ENCODE measurements around the gene ZNF407.

The ZNF407 gene

GRCh38 chr18:75023473-75023872 lies 425.8 kb downstream of the ZNF407 start:
- no peaks in the 10 kb centered on the region for H3K9me3 ChIP-seq (ENCODE audit: insufficient read depth, low read length, severe bottlenecking)
- no peaks in the 10 kb centered on the region for H3K79me2 ChIP-seq (ENCODE audit: insufficient read depth, low read length)
- no peaks in the 10 kb centered on the region for H3K4me1 ChIP-seq (ENCODE audit: insufficient read depth, low read length)
- no peak overlapping the region for H3K4me2 ChIP-seq (ENCODE audit: insufficient read depth, low read length)
- H2AFZ ChIP-seq (ENCODE audit: low read depth, low read length): no peak overlapping the region
- no peak for TF ChIP-seq CTCF (IDR thresholded peaks at IDR 0.05; ENCODE audit: borderline replicate concordance, extremely low read depth, low read length, poor library complexity, severe bottlenecking)
- TF ChIP-seq EZH2 (IDR thresholded peaks at IDR 0.05; ENCODE audit: borderline replicate concordance, low read depth, low read length, severe bottlenecking): no peak
- ATAC-seq (ENCODE audit: insufficient read depth, low read depth): no peak
- no peak for DNase-seq
- no peak overlapping the region for H3K27ac ChIP-seq (ENCODE audit: low read length)
- H3K36me3 ChIP-seq (ENCODE audit: insufficient read depth, low read length): no peaks in the 10 kb centered on the region
- no peak overlapping the region for H3K4me3 ChIP-seq (ENCODE audit: low read depth in 1 of 2, low read length in 2 of 2)
- no peaks in the 10 kb centered on the region for H4K20me1 ChIP-seq (ENCODE audit: insufficient read depth, low read length)
- H3K27me3 ChIP-seq (ENCODE audit: insufficient read depth, low read length, poor library complexity): no peaks in the 10 kb centered on the region
- no peak overlapping the region for H3K9ac ChIP-seq (ENCODE audit: low read depth, low read length)

GRCh38 chr18:75024871-75025270 lies 427.2 kb downstream of the ZNF407 start:
- Histone ChIP-seq H3K27ac (ENCODE audit: low read length) (no peak overlapping the region), H3K36me3 (ENCODE audit: insufficient read depth, low read length) (no peaks in the 10 kb centered on the region), H3K79me2 (ENCODE audit: insufficient read depth, low read length) (no peaks in the 10 kb centered on the region), H4K20me1 (ENCODE audit: insufficient read depth, low read length) (no peaks in the 10 kb centered on the region), H2AFZ (ENCODE audit: low read depth, low read length) (no peak overlapping the region), H3K4me1 (ENCODE audit: insufficient read depth, low read length) (peaks cover 8% of the 10 kb centered on the region), H3K4me2 (ENCODE audit: insufficient read depth, low read length) (no peak overlapping the region), H3K27me3 (ENCODE audit: insufficient read depth, low read length, poor library complexity) (no peaks in the 10 kb centered on the region), H3K9ac (ENCODE audit: low read depth, low read length) (no peak overlapping the region), H3K4me3 (ENCODE audit: low read depth in 1 of 2, low read length in 2 of 2) (no peak overlapping the region), H3K9me3 (ENCODE audit: insufficient read depth, low read length, severe bottlenecking) (no peaks in the 10 kb centered on the region)
- TF ChIP-seq CTCF (IDR thresholded peaks at IDR 0.05; ENCODE audit: borderline replicate concordance, extremely low read depth, low read length, poor library complexity, severe bottlenecking) (no peak), EZH2 (IDR thresholded peaks at IDR 0.05; ENCODE audit: borderline replicate concordance, low read depth, low read length, severe bottlenecking) (no peak)
- DNase-seq: no peak
- no peak for ATAC-seq (ENCODE audit: insufficient read depth, low read depth)

GRCh38 chr18:75025573-75025972 lies 427.9 kb downstream of the ZNF407 start:
- TF ChIP-seq EZH2 (IDR thresholded peaks at IDR 0.05; ENCODE audit: borderline replicate concordance, low read depth, low read length, severe bottlenecking): no peak
- no peak for TF ChIP-seq CTCF (IDR thresholded peaks at IDR 0.05; ENCODE audit: borderline replicate concordance, extremely low read depth, low read length, poor library complexity, severe bottlenecking)
- Histone ChIP-seq H3K4me1 (ENCODE audit: insufficient read depth, low read length) (peaks cover 8% of the 10 kb centered on the region), H3K9ac (ENCODE audit: low read depth, low read length) (no peak overlapping the region), H4K20me1 (ENCODE audit: insufficient read depth, low read length) (no peaks in the 10 kb centered on the region), H3K4me3 (ENCODE audit: low read depth in 1 of 2, low read length in 2 of 2) (no peak overlapping the region), H2AFZ (ENCODE audit: low read depth, low read length) (no peak overlapping the region), H3K4me2 (ENCODE audit: insufficient read depth, low read length) (no peak overlapping the region), H3K36me3 (ENCODE audit: insufficient read depth, low read length) (no peaks in the 10 kb centered on the region), H3K9me3 (ENCODE audit: insufficient read depth, low read length, severe bottlenecking) (no peaks in the 10 kb centered on the region), H3K79me2 (ENCODE audit: insufficient read depth, low read length) (no peaks in the 10 kb centered on the region), H3K27ac (ENCODE audit: low read length) (no peak overlapping the region), H3K27me3 (ENCODE audit: insufficient read depth, low read length, poor library complexity) (no peaks in the 10 kb centered on the region)
- ATAC-seq (ENCODE audit: insufficient read depth, low read depth): no peak
- DNase-seq: no peak

- no peak overlapping the region for H2AFZ ChIP-seq (ENCODE audit: low read depth, low read length)
- peak overlapping the region; percentile 9 for H3K27ac ChIP-seq (ENCODE audit: low read length)
- peak; percentile 67 for ATAC-seq (ENCODE audit: insufficient read depth, low read depth)
- H3K4me3 ChIP-seq (ENCODE audit: low read depth in 1 of 2, low read length in 2 of 2): no peak overlapping the region
- no peak overlapping the region for H3K4me2 ChIP-seq (ENCODE audit: insufficient read depth, low read length)
- no peaks in the 10 kb centered on the region for H3K79me2 ChIP-seq (ENCODE audit: insufficient read depth, low read length)
- H3K4me1 ChIP-seq (ENCODE audit: insufficient read depth, low read length): peaks cover 8% of the 10 kb centered on the region
- no peaks in the 10 kb centered on the region for H3K27me3 ChIP-seq (ENCODE audit: insufficient read depth, low read length, poor library complexity)
- TF ChIP-seq CTCF (IDR thresholded peaks at IDR 0.05; ENCODE audit: borderline replicate concordance, extremely low read depth, low read length, poor library complexity, severe bottlenecking) (no peak), EZH2 (IDR thresholded peaks at IDR 0.05; ENCODE audit: borderline replicate concordance, low read depth, low read length, severe bottlenecking) (no peak)
- H3K9ac ChIP-seq (ENCODE audit: low read depth, low read length): no peak overlapping the region
- peak; percentile 29 for DNase-seq
- no peaks in the 10 kb centered on the region for H4K20me1 ChIP-seq (ENCODE audit: insufficient read depth, low read length)
- H3K36me3 ChIP-seq (ENCODE audit: insufficient read depth, low read length): no peaks in the 10 kb centered on the region
- no peaks in the 10 kb centered on the region for H3K9me3 ChIP-seq (ENCODE audit: insufficient read depth, low read length, severe bottlenecking)
Observed at GRCh38 chr18:75029481-75029880, 431.8 kb downstream of the ZNF407 start.

All from DND-41 (cell line).